MM.1S (cell line): ENCODE data around the gene SPAG16.

Source experiments
- DNase-seq: peaks from one replicate; pipeline ENCODE4 v3.0.0-alpha.2; 2015
- H2AFZ ChIP-seq: fragments of 300-600 bp; sonication (generic); 2 replicates; pipeline ENCODE4 v1.6.0; 2016; ENCODE audit warnings: antibody characterized with exemption, low read length
- H3F3A ChIP-seq: fragments of 300-600 bp; sonication (generic); 2 replicates; pipeline ENCODE4 v1.6.1; 2016; ENCODE audit warnings: mild to moderate bottlenecking, antibody characterized with exemption, low read length, moderate library complexity, mixed read lengths; ENCODE audit not compliant: insufficient read depth
- H3K27ac ChIP-seq: fragments of 300-600 bp; sonication (generic); 2 replicates; pipeline ENCODE4 v1.5.1; 2016; ENCODE audit warnings: mild to moderate bottlenecking, low read length
- H3K27me3 ChIP-seq: fragments of 300-600 bp; sonication (generic); replicated peaks from 2 replicates; pipeline ENCODE4 v1.6.0; 2016; ENCODE audit warnings: low read length; ENCODE audit not compliant: insufficient read depth
- H3K36me3 ChIP-seq: fragments of 300-600 bp; sonication (generic); replicated peaks from 2 replicates; pipeline ENCODE4 v1.6.1; 2016; ENCODE audit warnings: mild to moderate bottlenecking, low read length, mixed read lengths; ENCODE audit not compliant: insufficient read depth
- H3K4me1 ChIP-seq: fragments of 300-600 bp; sonication (generic); 2 replicates; pipeline ENCODE4 v1.6.1; 2016; ENCODE audit warnings: low read length, mixed read lengths
- H3K4me2 ChIP-seq: fragments of 300-600 bp; sonication (generic); 2 replicates; pipeline ENCODE4 v1.6.0; 2016; ENCODE audit warnings: low read depth, low read length
- H3K4me3 ChIP-seq: fragments of 300-600 bp; sonication (generic); 2 replicates; pipeline ENCODE4 v1.5.1; 2016; ENCODE audit warnings: low read length, mixed read lengths
- H3K79me2 ChIP-seq: fragments of 300-600 bp; sonication (generic); 2 replicates; pipeline ENCODE4 v1.6.1; 2016; ENCODE audit warnings: mixed run types, low read length, mixed read lengths
- H3K9ac ChIP-seq: fragments of 300-600 bp; sonication (generic); 2 replicates; pipeline ENCODE4 v1.6.1; 2016; ENCODE audit warnings: low read length, mixed read lengths
- H3K9me2 ChIP-seq: fragments of 300-600 bp; sonication (generic); replicated peaks from 2 replicates; pipeline ENCODE4 v1.6.1; 2016; ENCODE audit warnings: mild to moderate bottlenecking, low read length, mixed read lengths; ENCODE audit not compliant: insufficient read depth
- H3K9me3 ChIP-seq: fragments of 300-600 bp; sonication (generic); replicated peaks from 2 replicates; pipeline ENCODE4 v1.6.1; 2016; ENCODE audit warnings: mild to moderate bottlenecking, low read length, mixed read lengths; ENCODE audit not compliant: insufficient read depth
- H4K20me1 ChIP-seq: fragments of 300-600 bp; sonication (generic); 2 replicates; pipeline ENCODE4 v1.6.1; 2016; ENCODE audit warnings: mild to moderate bottlenecking, low read length, moderate library complexity, mixed read lengths; ENCODE audit not compliant: insufficient read depth
- CTCF ChIP-seq: fragments of 300-600 bp; sonication (generic); IDR thresholded peaks from 2 replicates; pipeline ENCODE4 v1.5.1; 2016; ENCODE audit warnings: antibody characterized with exemption, low read length, mixed read lengths
- EZH2 ChIP-seq: fragments of 300-600 bp; sonication (generic); optimal IDR thresholded peaks from 2 replicates; pipeline ENCODE3; 2017; ENCODE audit warnings: low read depth, mild to moderate bottlenecking, antibody characterized with exemption, low read length, mixed read lengths
- EZH2phosphoT487 ChIP-seq: fragments of 300-600 bp; sonication (generic); IDR thresholded peaks from 2 replicates; pipeline ENCODE4 v1.6.1; 2018; ENCODE audit warnings: antibody characterized with exemption, low read length

Gene SPAG16

GRCh38 chr2:213290501-213290900 is 6.2 kb downstream of the SPAG16 start:
- Histone ChIP-seq H2AFZ (no peak overlapping the region), H3K27me3 (no peaks in the 10 kb centered on the region), H3K9me3 (no peaks in the 10 kb centered on the region), H3K9ac (no peak overlapping the region), H3F3A (no peaks in the 10 kb centered on the region), H3K4me2 (no peak overlapping the region), H3K4me1 (no peaks in the 10 kb centered on the region), H3K79me2 (no peaks in the 10 kb centered on the region), H3K36me3 (no peaks in the 10 kb centered on the region), H3K9me2 (no peaks in the 10 kb centered on the region), H4K20me1 (no peaks in the 10 kb centered on the region), H3K27ac (no peak overlapping the region), H3K4me3 (no peak overlapping the region)
- TF ChIP-seq CTCF (no peak), EZH2phosphoT487 (no peak), EZH2 (no peak)
- DNase-seq = no peak

GRCh38 chr2:213296270-213296669 is 12.0 kb downstream of the SPAG16 start:
- Histone ChIP-seq H3K9me2 (no peaks in the 10 kb centered on the region), H3K4me1 (no peaks in the 10 kb centered on the region), H3K9me3 (no peaks in the 10 kb centered on the region), H3K36me3 (no peaks in the 10 kb centered on the region; the same call in 1 of the 2 replicates), H3K79me2 (no peaks in the 10 kb centered on the region), H4K20me1 (no peaks in the 10 kb centered on the region), H3K4me3 (no peak overlapping the region), H3K27me3 (no peaks in the 10 kb centered on the region), H3F3A (no peaks in the 10 kb centered on the region), H2AFZ (no peak overlapping the region), H3K4me2 (no peak overlapping the region), H3K27ac (no peak overlapping the region), H3K9ac (no peak overlapping the region)
- no peak for TF ChIP-seq EZH2phosphoT487
- no peak for DNase-seq

- Histone ChIP-seq H2AFZ (no peak overlapping the region), H3K27ac (no peak overlapping the region), H3K9ac (no peak overlapping the region), H3K4me1 (no peaks in the 10 kb centered on the region), H4K20me1 (no peaks in the 10 kb centered on the region), H3K79me2 (no peaks in the 10 kb centered on the region), H3K9me3 (no peaks in the 10 kb centered on the region), H3K4me3 (no peak overlapping the region), H3F3A (no peaks in the 10 kb centered on the region), H3K9me2 (no peaks in the 10 kb centered on the region), H3K4me2 (no peak overlapping the region), H3K27me3 (no peaks in the 10 kb centered on the region), H3K36me3 (no peaks in the 10 kb centered on the region)
- DNase-seq = no peak
- no peak for TF ChIP-seq EZH2phosphoT487
- no peak for TF ChIP-seq EZH2
- no peak for TF ChIP-seq CTCF
Measured at GRCh38 chr2:213306316-213306942, 22.2 kb downstream of the SPAG16 start.

GRCh38 chr2:213315168-213315876 is 31.1 kb downstream of the SPAG16 start:
- no peak overlapping the region for H3K9ac ChIP-seq
- DNase-seq = peak; percentile 13
- TF ChIP-seq EZH2phosphoT487 = no peak
- no peak for TF ChIP-seq EZH2
- TF ChIP-seq CTCF = no peak
- H3K4me3 ChIP-seq = no peak overlapping the region
- H3F3A ChIP-seq = peaks cover 7% of the 10 kb centered on the region
- H3K79me2 ChIP-seq = no peaks in the 10 kb centered on the region
- no peak overlapping the region for H2AFZ ChIP-seq
- no peaks in the 10 kb centered on the region for H3K9me2 ChIP-seq
- H3K27me3 ChIP-seq = no peaks in the 10 kb centered on the region
- H4K20me1 ChIP-seq = no peaks in the 10 kb centered on the region
- peak overlapping the region; percentile 35; the same call in 1 of the 2 replicates for H3K4me2 ChIP-seq
- H3K36me3 ChIP-seq = no peaks in the 10 kb centered on the region
- H3K4me1 ChIP-seq = peaks cover 17% of the 10 kb centered on the region
- H3K27ac ChIP-seq = no peak overlapping the region
- no peaks in the 10 kb centered on the region for H3K9me3 ChIP-seq
